Activated CD8-positive, alpha-beta memory T cell treated with anti-CD3 and anti-CD28 coated beads, Interleukin-2, amount 50 U/mL, for 1 hour (primary cell): ENCODE measurements around the gene P2RY1.
"Not testable (repeated sequence)": the region's sequence is repeated elsewhere in the genome, so short reads cannot be mapped to it uniquely, and the experiment has no call there.

Experiments
- DNase-seq: peaks from one replicate; pipeline ENCODE4 v3.0.0-alpha.2; 2020; ENCODE audit errors: extremely low read depth

P2RY1 gene

GRCh38 chr3:152836269-152836668 is 1.3 kb downstream of the P2RY1 start:
- DNase-seq: no peak

DNA sequence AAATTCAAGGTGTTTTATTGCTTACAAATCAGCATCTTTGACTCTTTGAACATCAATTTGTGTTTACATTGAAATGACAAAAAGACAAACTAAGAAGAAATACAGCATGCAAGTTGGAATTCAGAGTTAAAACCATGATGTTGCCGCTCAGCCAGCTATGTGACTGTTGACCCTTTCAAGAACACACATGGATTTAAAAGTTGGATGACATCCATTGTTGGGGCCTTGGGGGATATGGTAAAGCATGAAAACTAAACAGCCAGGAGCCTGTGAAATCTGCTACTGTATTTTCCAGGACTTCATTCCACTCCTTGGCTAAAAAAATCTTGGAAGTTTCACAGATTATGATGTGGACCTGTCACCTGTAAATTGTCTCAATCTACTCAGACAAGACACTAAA is 4.6 kb downstream of the P2RY1 start:
- no peak for DNase-seq

DNA sequence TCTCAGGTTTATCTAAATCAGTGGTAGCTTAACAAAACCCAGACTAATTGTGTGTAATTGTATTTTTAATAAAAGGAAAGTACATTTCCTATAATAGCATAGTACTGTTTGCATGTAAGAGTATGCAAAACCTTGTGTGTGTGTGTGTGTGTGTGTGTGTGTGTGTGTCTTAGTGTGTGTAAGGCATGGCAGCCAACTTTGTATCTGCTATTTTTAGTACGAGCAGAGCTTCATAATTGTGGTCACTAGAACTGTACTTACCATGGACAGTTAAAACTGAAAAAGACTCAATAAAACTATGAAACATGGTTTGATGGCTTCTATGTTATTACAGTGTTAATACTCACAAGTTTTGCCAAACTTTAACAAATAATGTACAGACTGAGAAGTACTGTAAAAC is 6.2 kb downstream of the P2RY1 start:
- no peak for DNase-seq

DNA sequence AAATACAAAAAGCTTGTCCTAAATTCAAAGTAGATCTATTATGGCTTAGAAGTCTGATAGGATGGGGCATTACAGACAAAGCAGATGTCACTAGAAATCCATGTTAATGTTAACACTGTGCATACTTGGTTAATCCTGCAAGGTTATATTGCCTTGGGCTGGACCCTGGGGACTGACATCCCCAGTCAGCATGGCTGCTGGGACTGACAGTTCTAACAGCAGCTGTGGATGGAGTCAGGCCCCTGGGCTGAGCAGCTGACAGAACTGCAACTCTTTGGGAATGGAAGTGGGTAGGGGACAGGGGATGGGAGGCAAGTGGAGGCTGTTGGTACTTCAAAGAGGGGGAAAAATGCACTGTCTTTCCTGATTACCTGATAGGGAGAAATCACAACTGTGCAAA is 7.5 kb downstream of the P2RY1 start:
- no peak for DNase-seq

- DNase-seq: no peak
Measured at GRCh38 chr3:152843955-152844354, 9.0 kb downstream of the P2RY1 start.

DNA sequence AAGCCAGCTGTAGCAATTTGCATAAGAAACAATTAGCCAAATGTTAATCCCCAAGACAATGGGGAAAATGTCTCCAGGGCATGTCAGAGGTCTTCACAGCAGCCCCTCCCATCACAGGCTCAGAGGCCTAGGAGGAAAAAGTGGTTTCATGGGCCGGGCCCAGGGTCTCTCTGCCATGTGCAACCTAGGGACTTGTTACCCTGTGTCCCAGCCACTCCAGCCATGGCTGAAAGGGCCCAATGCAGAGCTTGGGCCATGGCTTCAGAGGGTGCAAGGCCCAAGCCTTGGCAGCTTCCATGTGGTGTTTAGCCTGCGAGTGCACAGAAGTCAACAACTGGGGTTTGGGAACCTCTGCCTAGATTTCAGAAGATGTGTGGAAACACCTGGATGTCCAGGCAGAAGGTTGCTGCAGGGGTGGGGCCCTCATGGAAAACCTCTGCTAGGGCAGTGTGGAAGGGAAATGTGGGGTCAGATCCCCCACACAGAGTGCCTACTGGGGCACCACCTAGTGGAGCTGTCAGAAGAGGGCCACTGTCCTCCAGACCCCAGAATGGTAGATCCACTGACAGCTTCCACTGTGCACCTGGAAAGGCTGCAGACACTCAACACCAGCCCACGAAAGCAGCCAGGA is 11.8 kb downstream of the P2RY1 start:
- not testable (repeated sequence) for DNase-seq

DNA sequence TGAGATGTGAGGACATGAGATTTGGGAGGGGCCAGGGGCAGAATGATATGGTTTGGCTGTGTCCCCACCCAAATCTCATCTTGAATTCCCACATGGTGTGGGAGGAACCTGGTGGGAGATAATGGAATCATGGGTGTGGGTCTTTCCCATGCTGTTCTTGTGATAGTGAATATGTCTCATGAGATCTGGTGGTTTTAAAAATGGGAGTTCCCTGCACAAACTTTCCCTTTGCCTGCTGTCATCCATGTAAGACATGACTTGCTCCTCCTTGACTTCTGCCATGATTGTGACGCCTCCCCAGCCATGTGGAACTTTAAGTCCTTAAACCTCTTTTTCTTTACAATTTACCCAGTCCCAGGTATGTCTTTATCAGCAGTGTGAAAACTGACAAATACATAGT is 12.7 kb downstream of the P2RY1 start:
- not testable (repeated sequence) for DNase-seq

- DNase-seq: no peak
Measured at GRCh38 chr3:152849996-152850578, 15.2 kb downstream of the P2RY1 start.

- DNase-seq: no peak
Measured at GRCh38 chr3:152853196-152853595, 18.3 kb downstream of the P2RY1 start.

DNA sequence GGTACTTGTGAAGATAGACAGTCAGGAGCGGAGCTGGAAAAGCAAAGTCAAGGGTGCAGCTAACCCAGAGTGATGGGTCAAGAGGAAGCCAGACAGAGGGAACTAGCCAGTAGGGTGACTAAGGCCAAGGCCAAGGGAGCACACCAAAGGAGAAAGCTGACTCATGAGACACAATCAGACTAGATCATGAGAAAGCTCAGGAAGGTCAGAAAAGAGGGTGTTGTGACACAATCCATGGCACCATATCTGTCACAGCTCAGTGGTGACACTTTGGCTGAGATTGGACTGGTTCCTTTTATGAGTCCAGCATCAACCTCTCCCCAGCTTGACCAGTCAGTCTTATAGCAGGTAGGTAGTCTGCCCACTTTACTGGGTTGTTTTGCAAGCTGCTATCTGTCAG is 22.2 kb downstream of the P2RY1 start:
- no peak for DNase-seq

- DNase-seq: no peak
Measured at GRCh38 chr3:152858170-152858800, 23.4 kb downstream of the P2RY1 start.

DNA sequence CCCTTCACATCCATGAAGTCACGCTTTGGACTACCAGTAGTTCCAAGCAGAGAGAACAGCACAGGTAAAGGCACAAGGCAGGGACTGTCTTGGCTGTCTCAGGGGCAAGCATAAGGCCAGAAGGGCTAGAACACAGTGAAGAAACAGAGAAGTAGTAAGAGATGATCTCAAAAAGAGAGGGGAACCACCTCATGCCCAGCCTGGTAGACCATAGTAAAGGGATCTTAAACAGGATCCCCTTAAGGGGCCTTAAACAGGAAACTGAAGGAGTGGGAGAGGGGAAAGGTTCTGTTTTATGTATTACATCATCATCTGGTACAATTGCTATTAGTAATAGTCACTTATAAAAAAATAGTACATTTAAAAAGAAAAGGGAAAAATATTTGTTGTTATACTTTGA is 25.8 kb downstream of the P2RY1 start:
- DNase-seq: no peak

DNA sequence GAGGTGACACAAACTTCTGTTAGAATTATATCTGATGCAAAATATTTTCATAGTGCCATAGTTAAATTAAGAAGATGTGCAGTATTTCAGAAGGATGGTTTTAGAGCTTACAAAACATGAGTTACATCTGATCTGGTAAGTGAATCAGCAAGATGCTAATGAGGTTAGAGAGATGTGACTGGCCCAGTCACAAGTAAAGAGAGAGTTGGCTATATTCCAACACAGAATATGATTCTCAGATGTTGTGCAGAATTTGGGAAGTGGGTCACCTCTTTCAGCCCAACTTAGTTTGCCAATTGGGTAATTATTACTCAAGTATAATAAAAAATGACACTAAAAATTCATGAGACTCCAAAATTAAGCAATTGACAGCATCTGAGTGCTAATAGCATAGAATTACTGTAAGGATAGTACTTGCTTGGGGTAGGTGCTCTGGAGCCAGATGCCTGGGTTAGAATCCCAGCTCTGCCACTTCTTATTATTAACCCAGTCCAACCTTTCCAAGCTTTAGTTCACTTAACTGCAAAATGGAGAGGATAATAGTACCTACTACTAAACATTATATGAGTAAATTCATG is 30.8 kb downstream of the P2RY1 start:
- no peak for DNase-seq

GRCh38 chr3:152870027-152870426 is 35.1 kb downstream of the P2RY1 start:
- no peak for DNase-seq

- DNase-seq: not testable (repeated sequence)
Measured at GRCh38 chr3:152873314-152873713, 38.4 kb downstream of the P2RY1 start.

DNA sequence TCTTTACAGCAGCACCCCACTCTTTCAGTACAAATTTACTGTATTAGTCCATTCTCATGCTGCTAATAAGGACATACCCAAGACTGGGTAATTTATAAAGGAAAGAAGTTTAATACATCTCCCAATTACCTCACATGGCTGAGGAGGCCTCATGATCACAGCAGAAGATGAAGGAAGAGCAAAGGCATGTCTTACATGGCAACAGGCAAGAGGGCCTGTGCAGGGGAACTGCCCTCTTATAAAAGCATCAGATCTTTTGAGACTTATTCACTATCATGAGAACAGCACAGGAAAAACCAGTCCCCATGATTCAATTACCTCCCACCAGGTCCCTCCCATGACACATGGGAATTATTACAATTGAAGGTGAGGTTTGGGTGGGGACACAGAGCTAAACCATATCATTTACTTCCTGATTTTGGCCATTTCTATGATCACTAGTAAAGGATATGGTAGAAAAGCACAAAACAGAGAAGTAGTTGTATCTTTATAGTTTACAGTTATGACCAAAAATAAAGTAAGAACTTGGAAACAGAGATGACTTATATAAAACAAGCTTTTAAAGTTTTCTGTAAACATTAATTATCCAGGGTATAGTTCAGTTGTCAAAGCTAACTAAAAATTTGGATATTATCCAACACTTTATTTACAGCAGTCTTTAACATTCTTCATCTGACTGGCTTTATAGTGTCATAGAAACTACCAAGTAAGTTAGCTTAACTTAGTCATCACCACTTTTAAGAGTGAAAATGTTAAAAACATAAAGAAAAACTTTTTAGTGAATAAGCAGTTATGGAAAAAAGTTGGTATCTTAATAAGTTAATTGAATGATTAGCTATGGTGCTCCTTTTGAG is 40.2 kb downstream of the P2RY1 start:
- DNase-seq: no peak

GRCh38 chr3:152879130-152879789 is 44.3 kb downstream of the P2RY1 start:
- DNase-seq: no peak

DNA sequence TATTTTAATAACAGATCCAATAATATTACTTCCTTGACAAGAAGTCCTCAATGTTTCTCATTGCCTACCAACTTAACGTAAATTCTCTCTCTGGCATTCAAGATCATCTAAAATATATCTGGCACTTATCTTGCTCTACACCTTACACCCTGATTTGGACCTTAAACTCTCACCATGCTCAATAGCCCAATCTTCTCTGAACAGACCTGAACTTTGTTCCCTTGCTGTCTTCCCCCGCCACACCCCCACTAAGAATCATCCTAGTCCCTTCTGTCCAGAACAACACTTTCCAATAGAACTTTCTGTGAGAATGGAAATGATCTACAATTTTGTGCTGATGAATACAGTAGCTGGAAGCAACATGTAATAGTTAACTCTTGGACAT is 44.9 kb downstream of the P2RY1 start:
- DNase-seq: no peak

- DNase-seq: no peak
Measured at GRCh38 chr3:152885076-152885475, 50.1 kb downstream of the P2RY1 start.
